NCI-H1092 (cell line): ENCODE measurements around the gene PDE6B.
"Not testable (repeated sequence)": the region's sequence is repeated elsewhere in the genome, so short reads cannot be mapped to it uniquely, and the experiment has no call there.

ENCODE experiments used
- DNase-seq: peaks from one replicate; lab custom pipeline; 2025; lab: John Stamatoyannopoulos, UW

PDE6B gene

GRCh38 chr4:669806-670559 is 44.6 kb downstream of the PDE6B start:
- not testable (repeated sequence) for DNase-seq

GRCh38 chr4:671769-672168 is 46.4 kb downstream of the PDE6B start:
- no peak for DNase-seq

- DNase-seq = no peak
Observed at GRCh38 chr4:673349-674091, 48.1 kb downstream of the PDE6B start.

GRCh38 chr4:674172-675035 is 49.0 kb downstream of the PDE6B start, which contains the start of the genes ATP5ME and MYL5:
Gene ATP5ME, minus strand, starts transcription at chr4:674276. Its CDS starts 29 bp downstream, at chr4:674247.
Gene MYL5, plus strand, starts transcription at chr4:674542. Its CDS starts 3,485 bp downstream, at chr4:678027.
- DNase-seq = peak; percentile 92

GRCh38 chr4:675036-675882 is 49.9 kb downstream of the PDE6B start:
- no peak for DNase-seq

GRCh38 chr4:675980-676870 is 50.9 kb downstream of the PDE6B start:
- no peak for DNase-seq

- DNase-seq = no peak
Observed at GRCh38 chr4:676871-677235, 51.5 kb downstream of the PDE6B start.

GRCh38 chr4:677431-678293 is 52.3 kb downstream of the PDE6B start:
- DNase-seq = no peak

- DNase-seq = no peak
Observed at GRCh38 chr4:678331-679103, 53.1 kb downstream of the PDE6B start.

GRCh38 chr4:679104-679481 is 53.7 kb downstream of the PDE6B start:
- no peak for DNase-seq

GRCh38 chr4:679629-680028 is 54.3 kb downstream of the PDE6B start:
- DNase-seq = no peak

GRCh38 chr4:680091-680490 is 54.7 kb downstream of the PDE6B start:
- DNase-seq = no peak

- no peak for DNase-seq
Observed at GRCh38 chr4:680551-680927, 55.2 kb downstream of the PDE6B start.

- no peak for DNase-seq
Observed at GRCh38 chr4:680928-681645, 55.7 kb downstream of the PDE6B start.

GRCh38 chr4:681736-682451 is 56.5 kb downstream of the PDE6B start:
- DNase-seq = no peak

- DNase-seq = no peak
Observed at GRCh38 chr4:682490-683172, 57.3 kb downstream of the PDE6B start.
